Measurements from ENCODE around the gene RALGAPA1.
A peak's percentile ranks its signal among the peaks of the same experiment; 100 is the strongest.
"Not testable (repeated sequence)": the region's sequence is repeated elsewhere in the genome, so short reads cannot be mapped to it uniquely, and the experiment has no call there.

Gene RALGAPA1

DNA sequence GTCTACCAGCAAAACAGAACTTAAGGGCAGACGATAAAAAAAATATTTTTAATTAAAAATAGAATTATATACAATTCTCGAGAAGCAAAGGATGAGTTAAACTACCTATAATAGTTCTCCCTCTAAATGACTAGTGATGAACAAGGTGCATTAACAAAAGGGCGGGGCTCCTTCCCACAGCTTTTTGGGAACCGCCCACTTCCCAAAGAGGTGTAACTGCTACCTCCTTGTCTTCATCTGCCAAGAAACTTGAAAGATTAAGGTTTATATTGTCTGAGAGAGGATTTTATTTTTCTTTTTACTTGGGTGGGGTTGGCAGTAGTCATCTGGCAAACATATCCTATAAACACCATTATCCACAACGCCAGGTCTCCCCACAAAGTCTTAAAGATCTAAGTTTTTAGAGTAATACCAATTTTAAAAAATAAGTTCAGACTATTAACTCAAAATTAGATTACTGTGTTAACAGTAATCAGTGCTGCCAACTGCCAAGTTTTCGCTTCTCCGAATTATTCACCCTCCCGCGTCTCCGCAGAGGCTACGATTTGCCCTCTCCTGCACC lies 938 bp downstream of the RALGAPA1 start:
- Mint-ChIP-seq H3K4me1 (ENCODE audit: low read depth) (peaks cover 33% of the 10 kb centered on the region), H3K27ac (peak overlapping the region; percentile 96), H3K36me3 (ENCODE audit: low read depth) (peaks cover 15% of the 10 kb centered on the region), H3K9me3 (no peaks in the 10 kb centered on the region), H3K4me3 (peak overlapping the region; percentile 97), H3K27me3 (no peaks in the 10 kb centered on the region)
- no peak for DNase-seq

GRCh38 chr14:35807131-35807961 lies 1.7 kb downstream of the RALGAPA1 start:
- H3K27ac Mint-ChIP-seq: peak overlapping the region; percentile 41
- peak overlapping the region; percentile 97 for H3K4me3 Mint-ChIP-seq
- no peaks in the 10 kb centered on the region for H3K27me3 Mint-ChIP-seq
- peaks cover 37% of the 10 kb centered on the region for H3K4me1 Mint-ChIP-seq (ENCODE audit: low read depth)
- DNase-seq: no peak
- H3K9me3 Mint-ChIP-seq: no peaks in the 10 kb centered on the region
- peaks cover 22% of the 10 kb centered on the region for H3K36me3 Mint-ChIP-seq (ENCODE audit: low read depth)

DNA sequence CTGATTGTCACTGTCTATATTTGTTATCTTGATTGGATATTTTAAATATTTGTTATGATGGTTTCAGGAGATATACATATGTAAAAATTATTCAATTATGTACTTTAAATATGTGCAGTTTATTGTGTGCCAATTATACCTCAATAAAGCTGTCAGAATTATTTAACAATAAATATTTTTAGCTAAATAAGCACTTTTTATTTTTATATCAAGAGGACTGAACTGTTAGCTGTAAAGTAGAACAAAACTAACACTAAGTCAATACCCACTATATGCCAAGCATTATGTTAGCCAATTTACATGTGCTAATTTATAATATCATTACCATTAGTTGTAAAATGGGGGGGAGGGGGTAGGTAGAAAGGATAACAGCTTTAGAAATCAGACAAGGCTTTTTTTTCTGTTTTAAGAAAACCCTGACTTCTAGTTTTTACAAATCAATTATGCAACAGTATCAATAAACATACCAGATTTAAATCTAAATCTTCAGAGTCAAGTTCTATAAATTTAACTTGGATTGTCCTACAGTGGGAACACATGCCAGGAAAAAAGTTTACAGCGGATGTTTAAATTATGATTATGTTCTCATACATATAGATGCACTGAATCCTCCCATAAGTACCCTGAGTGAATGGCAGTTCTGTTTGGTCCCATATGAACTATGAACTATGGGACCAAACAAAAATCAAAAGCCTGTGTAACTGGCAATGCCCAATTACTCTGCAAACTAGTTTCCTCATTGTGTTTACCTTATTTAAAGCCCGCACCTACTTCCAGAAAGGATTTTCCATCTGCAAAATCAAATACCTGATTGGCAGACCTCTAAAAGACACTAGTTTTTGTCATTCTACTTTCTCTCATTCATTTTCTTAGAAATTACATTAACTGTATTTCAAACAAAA lies 2.8 kb downstream of the RALGAPA1 start:
- no peaks in the 10 kb centered on the region for H3K27me3 Mint-ChIP-seq
- H3K9me3 Mint-ChIP-seq: no peaks in the 10 kb centered on the region
- H3K36me3 Mint-ChIP-seq (ENCODE audit: low read depth): peaks cover 26% of the 10 kb centered on the region
- H3K4me3 Mint-ChIP-seq: peak overlapping the region; percentile 97
- peaks cover 45% of the 10 kb centered on the region for H3K4me1 Mint-ChIP-seq (ENCODE audit: low read depth)
- DNase-seq: no peak
- no peak overlapping the region for H3K27ac Mint-ChIP-seq

- peaks cover 41% of the 10 kb centered on the region for H3K4me1 Mint-ChIP-seq (ENCODE audit: low read depth)
Measured at GRCh38 chr14:35797796-35798195, 11.3 kb downstream of the RALGAPA1 start.

GRCh38 chr14:35789651-35790050 lies 19.4 kb downstream of the RALGAPA1 start:
- H3K9me3 Mint-ChIP-seq: no peaks in the 10 kb centered on the region

More at GRCh38 chr14:35797796-35798195, 11.3 kb downstream of the RALGAPA1 start:
- no peak overlapping the region for H3K27ac Mint-ChIP-seq
- H3K4me3 Mint-ChIP-seq: no peak overlapping the region
- H3K9me3 Mint-ChIP-seq: no peaks in the 10 kb centered on the region
- H3K27me3 Mint-ChIP-seq: no peaks in the 10 kb centered on the region
- no peak for DNase-seq
- peaks cover 12% of the 10 kb centered on the region for H3K36me3 Mint-ChIP-seq (ENCODE audit: low read depth)

DNA sequence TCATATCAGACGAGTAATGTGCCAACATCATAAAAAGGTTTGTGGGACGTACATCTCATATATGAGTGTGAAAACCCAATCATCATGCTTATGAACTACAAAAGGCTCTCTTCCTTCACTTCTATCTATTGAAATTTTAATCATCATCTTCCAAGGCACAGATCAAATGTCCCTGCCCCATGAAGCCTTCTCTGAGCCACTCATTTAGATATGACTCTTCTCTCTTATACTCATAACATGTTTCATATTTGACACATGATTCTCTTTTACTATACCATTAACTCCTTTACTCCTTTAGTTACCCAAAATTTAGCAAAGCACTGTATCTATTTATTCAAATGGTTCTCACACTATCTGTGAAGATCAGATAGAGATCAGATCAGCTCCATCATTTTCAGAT lies 22.2 kb downstream of the RALGAPA1 start:
- Mint-ChIP-seq H3K4me1 (ENCODE audit: low read depth) (peaks cover 50% of the 10 kb centered on the region), H3K27ac (no peak overlapping the region), H3K27me3 (no peaks in the 10 kb centered on the region), H3K9me3 (peaks cover 1% of the 10 kb centered on the region), H3K36me3 (ENCODE audit: low read depth) (peaks cover 29% of the 10 kb centered on the region), H3K4me3 (no peak overlapping the region)
- no peak for DNase-seq

More at GRCh38 chr14:35789651-35790050, 19.4 kb downstream of the RALGAPA1 start:
- Mint-ChIP-seq H3K4me1 (ENCODE audit: low read depth) (peaks cover 43% of the 10 kb centered on the region), H3K4me3 (no peak overlapping the region), H3K27ac (peak overlapping the region; percentile 14), H3K36me3 (ENCODE audit: low read depth) (peaks cover 17% of the 10 kb centered on the region), H3K27me3 (no peaks in the 10 kb centered on the region)
- no peak for DNase-seq

DNA sequence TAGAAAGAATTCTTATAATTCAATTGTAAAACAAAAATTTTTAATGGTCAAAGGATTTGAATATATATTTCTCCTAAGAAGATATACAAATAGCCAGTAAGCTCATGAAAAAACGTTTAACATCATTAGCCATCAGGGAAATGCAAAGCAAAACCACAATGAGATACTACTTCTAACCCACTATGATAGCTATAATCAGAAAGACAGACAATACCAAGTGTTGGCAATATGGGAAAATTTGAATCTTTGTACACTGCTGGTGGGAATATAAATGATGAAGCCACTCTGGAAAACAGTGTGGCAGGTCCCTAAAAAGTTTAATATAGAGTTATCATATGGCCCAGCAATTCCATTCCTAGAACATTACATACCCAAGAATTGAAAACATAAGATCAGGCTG lies 25.4 kb downstream of the RALGAPA1 start:
- no peak for DNase-seq
- no peak overlapping the region for H3K4me3 Mint-ChIP-seq
- peaks cover 38% of the 10 kb centered on the region for H3K36me3 Mint-ChIP-seq (ENCODE audit: low read depth)
- peaks cover 38% of the 10 kb centered on the region for H3K4me1 Mint-ChIP-seq (ENCODE audit: low read depth)
- H3K27me3 Mint-ChIP-seq: no peaks in the 10 kb centered on the region
- H3K27ac Mint-ChIP-seq: no peak overlapping the region
- peaks cover 19% of the 10 kb centered on the region for H3K9me3 Mint-ChIP-seq

- Mint-ChIP-seq H3K36me3 (ENCODE audit: low read depth) (peaks cover 45% of the 10 kb centered on the region), H3K9me3 (peaks cover 19% of the 10 kb centered on the region), H3K4me3 (no peak overlapping the region), H3K27me3 (no peaks in the 10 kb centered on the region), H3K27ac (no peak overlapping the region), H3K4me1 (ENCODE audit: low read depth) (peaks cover 21% of the 10 kb centered on the region)
- no peak for DNase-seq
Measured at GRCh38 chr14:35779368-35779767, 29.7 kb downstream of the RALGAPA1 start.

- H3K36me3 Mint-ChIP-seq (ENCODE audit: low read depth): peaks cover 40% of the 10 kb centered on the region
- H3K4me3 Mint-ChIP-seq, H3K27ac Mint-ChIP-seq, DNase-seq, H3K27me3 Mint-ChIP-seq: not testable (repeated sequence)
- H3K9me3 Mint-ChIP-seq: peaks cover 19% of the 10 kb centered on the region
- peaks cover 13% of the 10 kb centered on the region for H3K4me1 Mint-ChIP-seq (ENCODE audit: low read depth)
Measured at GRCh38 chr14:35777550-35777949, 31.5 kb downstream of the RALGAPA1 start.

DNA sequence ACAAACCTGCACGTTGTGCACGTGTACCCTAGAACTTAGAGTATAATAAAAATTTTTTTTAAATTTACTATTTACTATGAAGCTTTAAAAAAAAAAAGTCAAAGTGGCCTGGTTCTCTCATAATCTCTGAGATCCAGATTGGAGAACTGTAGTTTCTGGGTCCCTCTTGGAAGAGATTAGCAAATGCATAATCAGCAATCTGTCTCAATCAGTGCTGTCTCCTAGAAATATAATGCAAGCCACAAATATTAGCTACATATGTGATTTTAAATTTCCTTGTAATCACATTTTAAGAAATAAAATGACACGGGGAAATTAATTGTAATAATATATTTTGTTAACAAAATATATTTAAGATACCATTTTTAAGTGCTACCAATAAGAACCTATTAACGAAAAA lies 32.3 kb downstream of the RALGAPA1 start:
- no peaks in the 10 kb centered on the region for H3K27me3 Mint-ChIP-seq
- peaks cover 36% of the 10 kb centered on the region for H3K36me3 Mint-ChIP-seq (ENCODE audit: low read depth)
- H3K4me3 Mint-ChIP-seq: no peak overlapping the region
- H3K4me1 Mint-ChIP-seq (ENCODE audit: low read depth): peaks cover 13% of the 10 kb centered on the region
- H3K9me3 Mint-ChIP-seq: peaks cover 17% of the 10 kb centered on the region
- DNase-seq: no peak
- H3K27ac Mint-ChIP-seq: no peak overlapping the region

GRCh38 chr14:35776085-35776484 lies 33.0 kb downstream of the RALGAPA1 start:
- not testable (repeated sequence) for H3K4me3 Mint-ChIP-seq, DNase-seq, H3K27ac Mint-ChIP-seq, H3K27me3 Mint-ChIP-seq
- Mint-ChIP-seq H3K4me1 (ENCODE audit: low read depth) (peaks cover 10% of the 10 kb centered on the region), H3K9me3 (peaks cover 11% of the 10 kb centered on the region), H3K36me3 (ENCODE audit: low read depth) (peaks cover 35% of the 10 kb centered on the region)

DNA sequence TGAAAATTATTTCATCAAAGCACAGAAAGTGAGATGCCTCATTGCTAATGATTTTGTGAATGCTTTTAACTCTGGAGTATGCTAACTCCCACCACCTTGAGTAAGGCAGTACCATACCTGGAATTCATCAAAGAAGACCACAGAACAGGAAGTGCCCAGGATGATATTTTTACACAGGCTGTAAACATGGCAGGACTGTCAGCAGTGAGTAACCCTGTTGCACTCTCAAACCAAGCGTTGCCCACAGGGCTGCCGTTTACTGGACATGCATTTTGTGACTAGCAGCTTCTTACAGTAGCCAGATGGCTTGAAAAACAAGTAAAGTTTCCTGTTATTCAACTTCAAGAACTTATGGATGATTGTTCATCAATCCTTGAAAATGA lies 42.4 kb downstream of the RALGAPA1 start:
- Mint-ChIP-seq H3K27ac (no peak overlapping the region), H3K9me3 (no peaks in the 10 kb centered on the region), H3K36me3 (ENCODE audit: low read depth) (peaks cover 42% of the 10 kb centered on the region), H3K4me1 (ENCODE audit: low read depth) (peaks cover 18% of the 10 kb centered on the region), H3K4me3 (no peak overlapping the region), H3K27me3 (no peaks in the 10 kb centered on the region)
- DNase-seq: no peak

DNA sequence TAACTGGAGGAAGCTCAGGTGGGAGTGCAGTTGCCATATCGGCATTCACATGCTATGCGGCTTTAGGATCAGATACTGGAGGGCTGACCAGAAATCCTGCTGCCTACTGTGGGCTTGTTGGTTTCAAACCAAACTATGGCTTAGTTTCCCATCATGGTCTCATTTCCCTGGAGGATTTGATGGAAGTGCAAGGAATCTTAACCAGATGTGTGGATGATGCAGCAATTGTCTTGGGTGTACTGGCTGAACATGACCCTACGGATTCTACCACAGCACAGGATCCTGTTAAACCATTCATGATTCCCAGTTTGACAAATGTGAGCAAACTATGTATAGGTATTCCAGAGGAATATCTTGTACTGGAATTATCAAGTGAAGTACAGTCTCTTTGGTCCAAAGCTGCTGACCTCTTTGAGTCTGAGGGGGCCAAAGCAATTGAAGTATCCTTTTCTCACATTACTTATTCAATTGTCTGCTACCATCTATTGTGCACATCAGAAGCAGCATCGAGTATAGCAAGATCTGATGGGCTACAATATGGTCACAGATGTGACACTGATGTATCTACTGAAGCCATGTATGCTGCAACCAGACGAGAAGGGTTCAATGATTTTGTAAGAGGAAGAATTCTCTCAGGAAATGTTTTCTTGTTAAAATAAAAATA lies 42.9 kb downstream of the RALGAPA1 start:
- H3K27me3 Mint-ChIP-seq: no peaks in the 10 kb centered on the region
- H3K9me3 Mint-ChIP-seq: no peaks in the 10 kb centered on the region
- no peak overlapping the region for H3K4me3 Mint-ChIP-seq
- no peak for DNase-seq
- no peak overlapping the region for H3K27ac Mint-ChIP-seq
- peaks cover 42% of the 10 kb centered on the region for H3K36me3 Mint-ChIP-seq (ENCODE audit: low read depth)
- peaks cover 18% of the 10 kb centered on the region for H3K4me1 Mint-ChIP-seq (ENCODE audit: low read depth)

- H3K4me1 Mint-ChIP-seq (ENCODE audit: low read depth): peaks cover 10% of the 10 kb centered on the region
- no peaks in the 10 kb centered on the region for H3K27me3 Mint-ChIP-seq
- no peak overlapping the region for H3K27ac Mint-ChIP-seq
- DNase-seq: no peak
- no peak overlapping the region for H3K4me3 Mint-ChIP-seq
- H3K36me3 Mint-ChIP-seq (ENCODE audit: low read depth): peaks cover 49% of the 10 kb centered on the region
- H3K9me3 Mint-ChIP-seq: no peaks in the 10 kb centered on the region
Measured at GRCh38 chr14:35761922-35762321, 47.2 kb downstream of the RALGAPA1 start.
